NK-92 (cell line): Measurements from ENCODE around the gene TP63.
"Not testable (repeated sequence)": the region's sequence is repeated elsewhere in the genome, so short reads cannot be mapped to it uniquely, and the experiment has no call there.

Source experiments
- DNase-seq: peaks from one replicate; lab custom pipeline; 2025; ENCODE audit not compliant: unreplicated experiment; lab: John Stamatoyannopoulos, UW

TP63 gene

GRCh38 chr3:189720736-189721417 is 89.7 kb downstream of the TP63 start:
- no peak for DNase-seq

DNA sequence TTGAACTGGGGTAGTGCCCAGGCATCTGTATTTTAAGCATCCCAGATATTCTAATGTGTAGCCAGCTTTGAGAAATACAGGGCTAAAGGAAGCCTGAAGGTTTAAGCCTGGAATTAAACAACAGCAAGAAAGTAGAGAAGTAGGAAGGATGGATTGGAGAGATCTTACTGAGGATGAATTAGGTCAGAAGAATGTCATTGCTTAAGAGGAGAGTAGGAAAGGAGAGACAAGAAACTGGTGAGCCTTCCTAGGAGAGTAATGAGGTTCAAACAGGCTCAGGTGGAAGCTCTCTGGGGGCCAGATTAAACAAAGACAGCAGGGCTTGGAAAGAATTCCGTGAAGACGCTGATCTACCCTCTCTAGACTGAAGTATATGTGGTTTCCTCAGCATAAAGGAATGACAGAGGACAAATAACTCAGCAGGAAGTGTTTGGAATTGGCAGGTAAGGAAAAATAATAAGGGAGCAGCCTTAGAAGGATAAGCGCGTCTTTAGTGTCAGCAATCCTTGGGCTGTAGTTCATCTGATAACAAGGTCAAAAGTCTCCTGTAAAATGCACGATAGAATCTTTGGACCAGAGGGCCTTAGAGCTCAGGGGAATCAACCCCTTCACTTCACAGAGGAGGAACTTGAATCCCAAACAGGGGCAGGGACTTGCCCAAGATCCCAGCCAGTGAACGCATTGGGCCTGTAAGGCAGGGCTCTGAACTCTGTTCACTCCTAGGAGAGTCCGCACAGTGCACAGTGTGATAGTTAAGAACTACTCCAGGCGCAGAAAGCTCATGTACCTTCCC is 90.9 kb downstream of the TP63 start:
- no peak for DNase-seq

GRCh38 chr3:189724356-189724755 is 93.2 kb downstream of the TP63 start:
- no peak for DNase-seq

GRCh38 chr3:189726277-189726676 is 95.1 kb downstream of the TP63 start:
- DNase-seq = no peak

DNA sequence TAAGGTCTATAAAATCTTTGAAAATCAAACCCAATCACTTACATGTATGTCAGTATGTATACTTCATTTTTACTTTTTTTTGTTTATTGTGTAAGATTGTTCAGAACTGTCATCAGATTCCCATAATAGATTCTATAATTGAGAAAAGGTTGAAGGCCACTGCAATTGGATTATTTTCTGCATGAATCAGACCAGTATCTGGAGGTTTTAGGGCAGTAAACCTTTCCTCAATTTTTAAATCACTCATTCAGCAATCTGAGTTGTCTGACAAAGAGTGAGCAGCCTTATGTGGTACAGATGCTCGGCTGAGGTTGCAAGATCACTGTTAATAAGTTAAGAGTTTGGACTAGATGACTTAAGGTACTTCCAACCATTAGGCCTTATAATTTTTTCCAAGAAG is 96.0 kb downstream of the TP63 start:
- DNase-seq = no peak

DNA sequence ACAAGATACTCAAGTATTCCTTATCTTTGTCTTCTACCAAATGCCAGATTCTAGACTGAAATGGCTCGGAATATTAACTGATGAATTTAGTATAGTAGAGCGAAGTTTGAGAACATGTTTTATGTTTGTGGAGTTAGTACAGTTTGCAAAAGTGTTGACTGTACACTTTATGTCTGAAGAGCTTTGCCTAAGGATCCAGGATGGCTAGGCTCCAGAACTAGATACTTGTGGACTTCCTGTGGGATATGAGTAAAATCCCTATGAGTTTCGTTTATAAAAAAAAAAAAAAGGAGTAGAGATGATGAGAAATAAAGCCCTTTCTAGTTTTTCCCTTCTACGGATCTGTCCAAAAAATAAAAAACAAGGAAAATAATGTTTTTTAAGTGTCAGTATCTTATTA is 96.7 kb downstream of the TP63 start:
- no peak for DNase-seq

- no peak for DNase-seq
Measured at GRCh38 chr3:189728915-189729314, 97.7 kb downstream of the TP63 start.

- DNase-seq = no peak
Measured at GRCh38 chr3:189734061-189734460, 102.9 kb downstream of the TP63 start.

- DNase-seq = no peak
Measured at GRCh38 chr3:189735913-189736312, 104.7 kb downstream of the TP63 start.

DNA sequence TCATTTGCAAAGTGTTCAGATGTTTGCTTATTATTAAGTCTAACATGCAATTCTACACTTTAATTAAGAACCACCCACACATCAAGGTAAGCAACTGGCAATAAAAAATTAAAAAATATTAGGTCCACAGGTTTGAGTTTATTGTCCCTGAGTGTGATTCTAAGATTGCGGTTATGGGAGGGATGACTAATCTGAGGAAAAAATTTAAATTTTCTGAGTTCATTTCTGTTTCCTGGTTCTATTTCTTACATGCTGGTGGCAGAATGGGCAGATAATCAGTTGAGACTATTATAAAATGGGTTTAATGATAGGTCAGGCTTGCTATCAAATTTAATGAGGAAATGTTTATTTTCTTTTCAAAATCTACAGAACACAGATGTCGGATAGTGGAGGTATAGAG is 105.9 kb downstream of the TP63 start:
- DNase-seq = no peak

DNA sequence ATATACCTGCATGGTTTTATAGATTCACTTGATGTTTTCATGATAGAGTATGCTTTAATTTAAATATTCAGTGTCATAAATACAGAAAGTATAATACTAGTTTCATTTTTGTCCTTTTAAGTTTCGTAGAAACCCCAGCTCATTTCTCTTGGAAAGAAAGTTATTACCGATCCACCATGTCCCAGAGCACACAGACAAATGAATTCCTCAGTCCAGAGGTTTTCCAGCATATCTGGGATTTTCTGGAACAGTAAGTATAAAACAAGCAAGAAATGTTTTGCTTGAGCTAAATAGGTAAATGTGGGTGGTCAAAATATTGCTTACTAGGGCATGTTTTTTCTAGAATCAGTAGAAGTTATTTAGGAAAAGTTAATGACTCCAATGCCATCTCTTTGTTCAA is 106.4 kb downstream of the TP63 start:
- DNase-seq = no peak

DNA sequence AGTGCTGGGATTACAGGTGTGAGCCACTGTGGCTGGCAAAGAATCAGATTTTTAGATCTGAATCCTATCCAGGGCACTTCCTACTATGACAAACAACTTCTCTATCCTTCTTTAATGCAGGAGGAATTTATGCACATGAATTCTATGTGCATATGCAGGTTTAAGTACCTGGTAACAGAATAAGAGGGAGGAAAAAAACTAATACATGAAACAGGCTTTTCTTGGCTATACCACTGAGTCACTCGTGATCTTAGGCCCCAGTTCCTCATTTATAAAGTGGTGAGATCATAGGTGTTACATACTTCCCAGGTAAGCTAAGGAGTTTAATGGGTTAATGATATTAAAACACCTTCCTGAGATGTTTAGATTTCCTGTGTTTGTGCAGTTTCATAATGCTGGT is 108.2 kb downstream of the TP63 start:
- no peak for DNase-seq

DNA sequence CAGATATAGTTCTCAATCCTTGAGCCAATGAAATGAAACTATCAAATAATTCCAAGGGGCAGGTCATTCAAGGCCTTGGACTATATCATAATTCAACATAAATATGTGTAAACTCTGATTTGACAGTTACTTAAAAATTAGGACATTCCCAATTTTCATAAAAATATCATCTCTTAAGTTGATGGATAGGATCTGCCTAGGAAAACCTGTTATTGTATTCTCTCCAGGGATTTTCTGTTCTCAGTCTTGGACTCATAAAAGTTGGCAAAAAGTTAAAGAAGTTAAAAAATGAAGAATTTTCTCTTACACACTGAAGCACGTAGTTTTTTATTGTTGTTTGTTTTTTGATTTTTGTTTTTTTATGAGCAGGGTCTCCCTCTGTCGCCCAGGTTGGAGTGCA is 109.0 kb downstream of the TP63 start:
- no peak for DNase-seq

- no peak for DNase-seq
Measured at GRCh38 chr3:189744235-189744634, 113.0 kb downstream of the TP63 start.

GRCh38 chr3:189745622-189746021 is 114.4 kb downstream of the TP63 start:
- no peak for DNase-seq

DNA sequence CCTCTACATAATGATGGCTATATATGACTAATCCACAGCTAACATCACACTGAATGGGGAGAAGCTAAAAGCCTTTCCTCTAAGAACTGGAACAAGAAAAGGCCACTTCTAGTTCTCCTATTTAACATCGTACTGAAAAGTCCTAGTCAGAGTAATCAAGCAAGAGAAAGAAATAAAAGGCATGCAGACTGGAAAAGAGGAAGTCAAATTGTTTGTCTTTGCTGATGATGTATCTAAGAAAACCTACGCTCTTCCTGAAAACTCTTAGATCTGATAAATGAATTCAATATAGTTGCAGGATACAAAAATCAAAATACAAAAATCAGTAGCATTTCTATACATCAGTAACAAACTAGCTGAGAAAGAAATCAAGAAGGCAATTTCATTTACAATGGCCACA is 116.9 kb downstream of the TP63 start:
- DNase-seq = no peak

GRCh38 chr3:189750972-189751371 is 119.8 kb downstream of the TP63 start:
- DNase-seq = not testable (repeated sequence)

DNA sequence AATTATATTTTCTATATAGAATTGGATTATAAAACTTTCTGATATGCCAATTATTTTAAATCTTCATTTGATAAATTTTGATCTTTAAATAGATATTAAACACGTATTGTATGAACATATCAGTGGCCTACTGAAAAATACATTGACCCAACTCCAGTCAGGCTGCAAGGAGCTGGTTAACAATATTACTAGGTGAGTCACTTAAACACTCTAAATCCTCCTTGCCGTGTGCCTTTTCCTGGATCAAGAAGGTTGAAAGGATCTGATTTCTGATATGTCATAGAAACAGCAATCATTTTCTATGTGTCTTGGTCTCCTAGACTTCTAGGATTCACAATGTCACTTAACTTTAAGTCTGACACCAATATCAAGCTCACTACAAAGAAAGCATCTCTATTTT is 123.2 kb downstream of the TP63 start:
- no peak for DNase-seq

- no peak for DNase-seq
Measured at GRCh38 chr3:189756582-189757078, 125.4 kb downstream of the TP63 start.

- no peak for DNase-seq
Measured at GRCh38 chr3:189758186-189758585, 127.0 kb downstream of the TP63 start.

- DNase-seq = no peak
Measured at GRCh38 chr3:189766416-189766815, 135.2 kb downstream of the TP63 start.

DNA sequence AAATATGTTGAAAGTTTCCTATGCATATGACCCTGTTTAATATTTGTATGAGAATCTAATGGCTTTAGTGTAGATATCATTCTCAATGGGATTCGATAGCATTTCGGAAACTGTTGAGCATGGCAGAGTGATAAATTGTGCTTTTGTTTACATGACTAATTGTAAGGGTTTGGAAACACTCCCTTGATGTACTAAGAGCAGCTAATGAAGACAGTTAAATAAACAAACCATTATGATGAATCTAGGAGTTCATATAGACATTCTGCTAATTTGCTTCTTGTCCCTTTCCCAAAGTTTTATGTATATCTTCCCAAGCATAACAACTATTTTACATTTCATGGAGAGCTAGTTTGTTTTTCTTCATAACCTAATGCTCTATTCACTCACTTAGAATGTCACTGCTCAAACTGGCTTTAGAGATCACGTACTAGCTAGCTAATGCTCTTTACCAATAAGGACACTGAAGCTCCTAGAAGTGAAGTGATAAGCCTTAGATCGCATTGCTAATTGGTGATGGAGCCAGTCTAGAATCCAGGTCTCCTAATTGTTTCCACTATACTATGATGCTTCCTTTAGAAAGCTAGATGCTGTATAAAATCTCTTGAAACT is 140.8 kb downstream of the TP63 start:
- DNase-seq = no peak
